Gastroesophageal sphincter (tissue), 4 donors: ENCODE data around the gene COLEC11. TPM values are rescaled to one million over a fixed set of nuclear protein-coding genes. Genes with fewer than 3 reads are reported as not detected.

Experiments
- ATAC-seq: fragments of 150-250 bp; one replicate; pipeline ENCODE4 v1.9.1; 2016; ENCODE audit warnings: mild to moderate bottlenecking, moderate library complexity
- H3K27ac ChIP-seq, 4 donors: fragments of 200-600 bp; sonication (generic) in 3 of 4; 1 replicate in 3 of 4; 2 replicates in 1 of 4; pipeline ENCODE4 v1.5.1; 2016 to 2019
- H3K27me3 ChIP-seq: fragments of 200-600 bp; sonication (generic); one replicate; pipeline ENCODE4 v1.5.1; 2019
- H3K36me3 ChIP-seq, 2 donors: fragments of 200-600 bp; sonication (generic); one replicate each; pipeline ENCODE4 v1.5.1; 2019; ENCODE audit warnings: control low read depth in 1 of 2
- H3K4me1 ChIP-seq, 3 donors: fragments of 200-600 bp; sonication (generic); 1 replicate in 2 of 3; 2 replicates in 1 of 3; pipeline ENCODE4 v1.5.1; 2016 to 2019; ENCODE audit warnings: control low read depth in 2 of 3
- H3K4me3 ChIP-seq, 2 donors: fragments of 200-600 bp; sonication (generic); one replicate each; pipeline ENCODE4 v1.5.1; 2019; ENCODE audit warnings: mild to moderate bottlenecking in 1 of 2, moderate library complexity in 1 of 2
- H3K9me3 ChIP-seq, 3 donors: fragments of 200-600 bp; sonication (generic); one replicate each; pipeline ENCODE4 v1.5.1; 2017 to 2019; ENCODE audit warnings: control low read depth in 2 of 3
- CTCF ChIP-seq, 4 experiments: fragments of 200-600 bp in 2 of 4; fragments of 450-650 bp in 2 of 4; sonication (generic) in 1 of 4; IDR thresholded peaks; one replicate each; pipeline ENCODE4 v1.5.1; 2017 to 2019; ENCODE audit warnings: antibody characterized with exemption in 4 of 4, mild to moderate bottlenecking in 2 of 4, moderate library complexity in 2 of 4
- EP300 ChIP-seq: sonication (generic); formaldehyde crosslinking; IDR thresholded peaks from one replicate; pipeline ENCODE4 v1.6.1; 2017; ENCODE audit warnings: antibody characterized with exemption, mild to moderate bottlenecking
- POLR2A ChIP-seq, 2 donors: fragments of 450-650 bp; IDR thresholded peaks; one replicate each; pipeline ENCODE4 v1.6.1; 2017; ENCODE audit warnings: antibody characterized with exemption in 2 of 2, mild to moderate bottlenecking in 2 of 2, moderate library complexity in 1 of 2
- POLR2AphosphoS5 ChIP-seq: sonication (generic); formaldehyde crosslinking; IDR thresholded peaks from one replicate; pipeline ENCODE4 v1.6.1; 2017; ENCODE audit warnings: antibody characterized with exemption
- WGBS, 2 donors: methylation state at CpG; one replicate each; pipeline ENCODE4 v1.1.5; 2018; ENCODE audit warnings: low coverage in 1 of 2; 5-methylcytosine and 5-hydroxymethylcytosine counted together
- total RNA-seq, 4 donors: library from RNA; depleted of rRNA; stranded (reverse); fragments of >200 nt; gene quantifications; one replicate each; pipeline ENCODE4 v1.1.0, GENCODE V29; 2016

Gene COLEC11
- total RNA-seq, 4 donors from 2014 or later: 0.57 to 5.0 (median 3.1) TPM

GRCh38 chr2:3680548-3681345 lies 85.8 kb downstream of the COLEC11 start:
- TF ChIP-seq EP300 (no peak), POLR2AphosphoS5 (no peak), CTCF (IDR thresholded peaks at IDR 0.05) (no peak), POLR2A (IDR thresholded peaks at IDR 0.05) (no peak)
- no peak overlapping the region for H3K27ac ChIP-seq
- ATAC-seq: no peak
- H3K4me3 ChIP-seq: no peak overlapping the region
- H3K27me3 ChIP-seq: peaks cover 5% of the 10 kb centered on the region
- 86 to 91% methylated on average over 16 to 17 of the region's 18 CpGs for WGBS, 2 donors
- no peaks in the 10 kb centered on the region for H3K4me1 ChIP-seq
- H3K36me3 ChIP-seq: no peaks in the 10 kb centered on the region
- H3K9me3 ChIP-seq: no peaks in the 10 kb centered on the region

- Histone ChIP-seq H3K36me3 (no peaks in the 10 kb centered on the region), H3K4me1 (no peaks in the 10 kb centered on the region), H3K27ac (no peak overlapping the region), H3K4me3 (no peak overlapping the region), H3K9me3 (no peaks in the 10 kb centered on the region), H3K27me3 (no peaks in the 10 kb centered on the region)
- WGBS, 2 donors: 89 to 93% methylated on average over 2 to 5 of the region's 5 CpGs
- TF ChIP-seq EP300: no peak
- no peak for TF ChIP-seq POLR2AphosphoS5
- TF ChIP-seq POLR2A (IDR thresholded peaks at IDR 0.05): no peak
- no peak for TF ChIP-seq CTCF (IDR thresholded peaks at IDR 0.05)
- ATAC-seq: no peak
Measured at GRCh38 chr2:3681625-3682024, 86.7 kb downstream of the COLEC11 start.

GRCh38 chr2:3682811-3683210 lies 87.9 kb downstream of the COLEC11 start:
- Histone ChIP-seq H3K4me3 (no peak overlapping the region), H3K9me3 (no peaks in the 10 kb centered on the region), H3K27ac (no peak overlapping the region), H3K27me3 (no peaks in the 10 kb centered on the region), H3K36me3 (no peaks in the 10 kb centered on the region), H3K4me1 (no peaks in the 10 kb centered on the region)
- 76% methylated on average over 6 of the region's 6 CpGs; no CpG with 5 or more reads in 1 of the 2 donors for WGBS, 2 donors
- TF ChIP-seq CTCF (IDR thresholded peaks at IDR 0.05) (no peak), POLR2AphosphoS5 (no peak), EP300 (no peak), POLR2A (IDR thresholded peaks at IDR 0.05) (no peak)
- no peak for ATAC-seq

- 34 to 59% methylated on average over 3 of the region's 3 CpGs for WGBS, 2 donors
- TF ChIP-seq POLR2A (IDR thresholded peaks at IDR 0.05) (no peak), CTCF (IDR thresholded peaks at IDR 0.05) (no peak)
- no peak overlapping the region for H3K27ac ChIP-seq
- H3K4me1 ChIP-seq: no peaks in the 10 kb centered on the region
- H3K9me3 ChIP-seq: no peaks in the 10 kb centered on the region
- no peaks in the 10 kb centered on the region for H3K36me3 ChIP-seq
- no peak for ATAC-seq
- no peak overlapping the region for H3K4me3 ChIP-seq
- no peaks in the 10 kb centered on the region for H3K27me3 ChIP-seq
Measured at GRCh38 chr2:3683748-3684454, 89.0 kb downstream of the COLEC11 start.
